GM19023 (cell line): ENCODE measurements around the gene BPHL.
"Not testable (repeated sequence)": the region's sequence is repeated elsewhere in the genome, so short reads cannot be mapped to it uniquely, and the experiment has no call there.

Experiments used
- ATAC-seq: cut with Tn5 transposase; IDR thresholded peaks from one replicate; pipeline ENCODE4 v1.9.1; 2021; ENCODE audit warnings: mild to moderate bottlenecking, moderate library complexity; ENCODE audit not compliant: unreplicated experiment

The BPHL gene

GRCh38 chr6:3155416-3155815 is 36.9 kb downstream of the BPHL start:
- not testable (repeated sequence) for ATAC-seq

GRCh38 chr6:3156184-3157130 is 37.9 kb downstream of the BPHL start:
- ATAC-seq, result not testable (repeated sequence)

- ATAC-seq, result peak; percentile 88
Observed at GRCh38 chr6:3157131-3157933, 38.8 kb downstream of the BPHL start, which contains the start of gene TUBB2A. Gene TUBB2A (minus strand): TSS chr6:3157544. CDS start chr6:3157463, 81 bp downstream.

- ATAC-seq, result no peak
Observed at GRCh38 chr6:3159805-3160781, 41.6 kb downstream of the BPHL start.

- ATAC-seq, result no peak
Observed at GRCh38 chr6:3162067-3162497, 43.6 kb downstream of the BPHL start.

- peak; percentile 65 for ATAC-seq
Observed at GRCh38 chr6:3162565-3163247, 44.2 kb downstream of the BPHL start.

- no peak for ATAC-seq
Observed at GRCh38 chr6:3163248-3163594, 44.7 kb downstream of the BPHL start.

GRCh38 chr6:3164388-3164787 is 45.9 kb downstream of the BPHL start:
- no peak for ATAC-seq

- ATAC-seq, result no peak
Observed at GRCh38 chr6:3165631-3166534, 47.4 kb downstream of the BPHL start.

- not testable (repeated sequence) for ATAC-seq
Observed at GRCh38 chr6:3166535-3167225, 48.2 kb downstream of the BPHL start.

- not testable (repeated sequence) for ATAC-seq
Observed at GRCh38 chr6:3168046-3168445, 49.5 kb downstream of the BPHL start.

GRCh38 chr6:3170676-3171075 is 52.2 kb downstream of the BPHL start:
- not testable (repeated sequence) for ATAC-seq

- not testable (repeated sequence) for ATAC-seq
Observed at GRCh38 chr6:3171313-3172175, 53.0 kb downstream of the BPHL start.

GRCh38 chr6:3172789-3173188 is 54.3 kb downstream of the BPHL start:
- ATAC-seq, result not testable (repeated sequence)

GRCh38 chr6:3173636-3174089 is 55.2 kb downstream of the BPHL start:
- not testable (repeated sequence) for ATAC-seq

- no peak for ATAC-seq
Observed at GRCh38 chr6:3175715-3176402, 57.3 kb downstream of the BPHL start.
